HFFc6 (cell line): ENCODE measurements around the gene ZC3H11A. TPM values are rescaled to one million over a fixed set of nuclear protein-coding genes. Genes with fewer than 3 reads are reported as not detected.

Experiments used
- DNase-seq: peaks from one replicate; pipeline ENCODE4 v3.0.0-alpha.2; 2018
- H3K27ac Mint-ChIP-seq: 2 replicates; pipeline ENCODE4 v1.8.0; 2020; ENCODE audit warnings: mild to moderate bottlenecking, mixed read lengths
- H3K27me3 Mint-ChIP-seq: 2 replicates; pipeline ENCODE4 v1.8.0; 2021; ENCODE audit warnings: mild to moderate bottlenecking, moderate library complexity, mixed read lengths; ENCODE audit not compliant: insufficient read depth
- H3K36me3 Mint-ChIP-seq: 2 replicates; pipeline ENCODE4 v1.8.0; 2021; ENCODE audit warnings: low read depth, mixed read lengths
- H3K4me1 Mint-ChIP-seq: 2 replicates; pipeline ENCODE4 v1.8.0; 2020; ENCODE audit warnings: low read depth, mixed read lengths
- H3K4me3 Mint-ChIP-seq: 2 replicates; pipeline ENCODE4 v1.8.0; 2020; ENCODE audit warnings: mild to moderate bottlenecking, moderate library complexity, mixed read lengths
- H3K9me3 Mint-ChIP-seq: 2 replicates; pipeline ENCODE4 v1.8.0; 2020; ENCODE audit warnings: mild to moderate bottlenecking, mixed read lengths
- CTCF ChIP-seq: fragments of 200-600 bp; sonication (generic); IDR thresholded peaks from 2 replicates; pipeline ENCODE4 v1.5.0; 2021; ENCODE audit warnings: antibody characterized with exemption, mild to moderate bottlenecking
- total RNA-seq, 6 experiments: library from RNA; stranded (reverse); fragmentation: NEBNext Ultra II Directional; extraction: Animal tissue kit (Norgen Biotek cat#: 25700); gene quantifications; 2 replicates in 1 of 6; 3 replicates in 5 of 6; pipeline ENCODE4 v1.2.3, GENCODE V29; 2021

ZC3H11A gene
- total RNA-seq, 6 experiments from 2014 or later, result 53.7 to 66.3 (median 59.2) TPM

DNA sequence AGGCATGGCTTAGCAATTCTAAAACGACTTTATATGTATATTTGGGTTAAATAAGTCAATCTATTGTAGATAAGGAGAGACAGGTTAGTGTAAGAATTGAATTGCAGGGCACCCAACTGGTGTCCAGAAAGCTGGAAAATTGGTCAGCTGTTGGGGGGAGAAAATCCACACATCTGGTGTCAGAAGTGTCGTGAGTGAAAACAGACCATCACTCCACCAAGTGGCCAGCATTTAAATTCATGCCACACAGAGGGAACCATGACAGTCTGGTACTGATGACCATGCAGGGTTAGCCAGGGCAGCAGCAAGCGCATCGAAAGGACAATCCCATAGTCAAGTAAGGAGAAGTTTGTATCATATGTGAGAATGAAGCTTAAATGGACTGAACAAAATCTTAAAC lies 18.8 kb upstream of the ZC3H11A start:
- Mint-ChIP-seq H3K9me3 (no peaks in the 10 kb centered on the region), H3K4me1 (no peaks in the 10 kb centered on the region), H3K4me3 (no peak overlapping the region), H3K27ac (no peak overlapping the region), H3K36me3 (no peaks in the 10 kb centered on the region), H3K27me3 (peaks cover 12% of the 10 kb centered on the region)
- TF ChIP-seq CTCF, result peak; percentile 11; the same call in 1 of the 2 replicates
- DNase-seq, result no peak

- no peaks in the 10 kb centered on the region for H3K36me3 Mint-ChIP-seq
- H3K9me3 Mint-ChIP-seq, result no peaks in the 10 kb centered on the region
- TF ChIP-seq CTCF, result no peak
- no peak for DNase-seq
- peaks cover 6% of the 10 kb centered on the region for H3K27me3 Mint-ChIP-seq
- H3K4me1 Mint-ChIP-seq, result no peaks in the 10 kb centered on the region
- no peak overlapping the region for H3K27ac Mint-ChIP-seq
- no peak overlapping the region for H3K4me3 Mint-ChIP-seq
Measured at GRCh38 chr1:203777596-203777995, 17.8 kb upstream of the ZC3H11A start.

DNA sequence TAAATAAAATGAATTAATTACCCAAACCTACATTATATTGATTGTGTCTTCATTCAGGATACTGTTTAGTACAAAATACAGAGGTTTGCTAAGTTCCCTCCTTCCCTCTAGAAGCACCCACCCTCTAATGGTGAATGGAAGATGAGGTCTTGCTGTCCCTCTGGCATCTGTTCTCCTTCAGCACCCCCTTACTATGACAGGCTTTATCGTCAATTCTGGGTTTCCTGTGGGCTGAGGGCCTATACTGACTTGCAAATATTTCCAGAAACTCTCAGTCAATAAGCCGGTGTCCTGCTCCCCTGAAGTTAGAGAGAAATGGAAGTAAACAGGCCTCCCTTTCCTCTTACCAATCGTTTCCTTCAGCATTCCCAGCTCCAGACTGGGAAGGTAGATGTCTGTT lies 17.3 kb upstream of the ZC3H11A start:
- no peak for TF ChIP-seq CTCF
- H3K27ac Mint-ChIP-seq, result no peak overlapping the region

DNA sequence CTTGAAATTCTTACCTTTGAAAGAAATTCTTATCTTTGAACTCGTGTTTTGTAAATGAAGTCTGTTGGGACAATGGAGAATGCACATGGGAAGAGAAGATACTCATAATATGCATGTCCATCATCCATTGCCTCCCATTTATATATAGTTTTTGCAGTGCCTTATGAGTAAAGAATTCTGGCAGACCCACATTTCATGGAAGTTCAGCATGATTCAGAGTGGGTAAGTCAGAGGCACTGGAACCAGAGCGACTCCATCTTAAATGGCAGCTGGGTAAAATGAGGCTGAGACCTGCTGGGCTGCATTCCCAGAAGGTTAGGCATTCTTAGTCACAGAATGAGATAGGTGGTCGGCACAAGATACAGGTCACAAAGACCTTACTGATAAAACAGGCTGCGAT lies 16.6 kb upstream of the ZC3H11A start:
- no peaks in the 10 kb centered on the region for H3K9me3 Mint-ChIP-seq
- no peaks in the 10 kb centered on the region for H3K36me3 Mint-ChIP-seq
- peaks cover 4% of the 10 kb centered on the region for H3K27me3 Mint-ChIP-seq
- TF ChIP-seq CTCF, result no peak
- no peaks in the 10 kb centered on the region for H3K4me1 Mint-ChIP-seq
- no peak overlapping the region for H3K4me3 Mint-ChIP-seq
- DNase-seq, result no peak
- H3K27ac Mint-ChIP-seq, result no peak overlapping the region

More for the DNA sequence above, 17.3 kb upstream of the ZC3H11A start:
- Mint-ChIP-seq H3K9me3 (no peaks in the 10 kb centered on the region), H3K4me1 (no peaks in the 10 kb centered on the region), H3K27me3 (peaks cover 4% of the 10 kb centered on the region), H3K36me3 (no peaks in the 10 kb centered on the region), H3K4me3 (no peak overlapping the region)
- no peak for DNase-seq

DNA sequence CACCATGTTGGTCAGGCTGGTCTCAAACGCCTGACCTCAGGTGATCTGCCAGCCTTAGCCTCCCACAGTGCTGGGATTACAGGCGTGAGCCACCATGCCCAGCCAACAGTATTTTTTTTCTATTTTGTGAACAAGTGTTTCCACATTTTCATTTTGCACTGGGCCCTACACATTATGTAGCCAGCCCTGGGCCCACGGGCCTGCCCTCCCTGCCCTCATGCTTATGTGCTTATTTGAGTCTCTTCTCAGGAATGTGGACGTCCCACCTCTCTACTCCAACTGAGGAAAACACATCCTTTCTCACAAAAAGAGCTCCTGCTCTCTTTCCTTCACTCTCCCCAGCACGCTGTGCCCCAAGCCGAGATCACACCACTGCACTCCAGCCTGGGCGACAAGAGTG lies 13.5 kb upstream of the ZC3H11A start:
- Mint-ChIP-seq H3K36me3 (peaks cover 4% of the 10 kb centered on the region), H3K27ac (no peak overlapping the region), H3K4me3 (no peak overlapping the region), H3K27me3 (peaks cover 3% of the 10 kb centered on the region), H3K9me3 (no peaks in the 10 kb centered on the region), H3K4me1 (no peaks in the 10 kb centered on the region)
- no peak for DNase-seq
- no peak for TF ChIP-seq CTCF

DNA sequence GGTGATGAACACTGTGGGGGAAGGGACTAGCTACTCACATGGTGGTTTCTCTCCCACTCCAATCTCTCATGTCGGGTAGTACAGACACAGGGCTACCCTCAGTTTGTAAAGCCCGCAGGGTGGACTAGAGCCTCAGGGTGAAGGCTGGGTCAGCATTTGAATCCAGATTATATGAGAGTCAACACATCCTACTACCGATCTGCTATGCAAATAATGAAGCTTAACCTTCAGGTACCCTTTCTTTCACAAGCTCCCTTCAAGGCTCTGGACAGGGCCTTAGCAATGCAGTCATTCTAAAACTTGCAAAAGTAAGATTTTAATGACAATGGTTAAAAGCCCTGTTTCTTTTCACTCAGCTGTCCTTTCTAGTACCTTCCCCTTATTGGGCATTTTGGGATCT lies 5.5 kb upstream of the ZC3H11A start:
- TF ChIP-seq CTCF, result no peak
- DNase-seq, result no peak
- no peak overlapping the region for H3K27ac Mint-ChIP-seq

More for the DNA sequence above, 5.5 kb upstream of the ZC3H11A start:
- Mint-ChIP-seq H3K9me3 (no peaks in the 10 kb centered on the region), H3K4me3 (no peak overlapping the region), H3K27me3 (peaks cover 2% of the 10 kb centered on the region; the same call in 1 of the 2 replicates), H3K4me1 (peaks cover 4% of the 10 kb centered on the region), H3K36me3 (peaks cover 4% of the 10 kb centered on the region; the same call in 1 of the 2 replicates)
